Head of caudate nucleus (tissue), 42 donors: ENCODE results near the gene PPM1H.
A peak's percentile ranks its signal among the peaks of the same experiment; 100 is the strongest.
"Not testable (repeated sequence)": the region's sequence is repeated elsewhere in the genome, so short reads cannot be mapped to it uniquely, and the experiment has no call there.

Experiments used
- DNase-seq, 42 donors: peaks; one replicate each; pipeline versions ENCODE4 v3.0.0 to v3.0.0-alpha.2; 2020 to 2021; ENCODE audit warnings: mixed read lengths in 7 of 42
- intact Hi-C: fragments of 100-400 bp; cut with DNase I; formaldehyde crosslinking; loops from one replicate; pipeline ENCODE4 v1.15.0; 2022

The PPM1H gene

GRCh38 chr12:62955678-62956077 is 20.7 kb upstream of the PPM1H start:
- DNase-seq: no peak
- intact Hi-C loops: no loop called here

- intact Hi-C loops: no loop called here
- DNase-seq: no peak
These were observed 15.4 kb upstream of the PPM1H start for GRCh38 chr12:62950317-62950716.

- intact Hi-C loops: no loop called here
- no peak for DNase-seq
These were observed 13.2 kb upstream of the PPM1H start for GRCh38 chr12:62948123-62948522.

DNA sequence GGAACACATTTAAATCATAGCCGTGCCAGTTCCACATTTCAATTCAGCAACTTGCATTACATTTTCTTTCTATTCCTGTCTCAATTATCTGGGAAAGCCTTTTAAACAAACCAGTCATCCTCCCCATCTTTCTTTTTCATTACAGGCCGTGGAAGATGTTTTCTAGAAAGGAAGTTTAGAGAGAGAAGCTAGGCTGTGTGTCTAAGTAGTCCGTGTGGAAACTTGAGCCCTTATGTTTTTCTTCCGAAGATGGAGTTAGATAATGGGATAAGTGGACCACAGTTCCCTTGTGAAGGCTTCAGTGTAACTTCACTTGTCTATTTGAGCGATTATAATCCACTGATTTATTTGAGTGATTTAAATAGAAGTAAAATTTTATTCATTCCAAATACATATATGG is 12.4 kb upstream of the PPM1H start:
- intact Hi-C loops: no loop called here
- DNase-seq: no peak

DNA sequence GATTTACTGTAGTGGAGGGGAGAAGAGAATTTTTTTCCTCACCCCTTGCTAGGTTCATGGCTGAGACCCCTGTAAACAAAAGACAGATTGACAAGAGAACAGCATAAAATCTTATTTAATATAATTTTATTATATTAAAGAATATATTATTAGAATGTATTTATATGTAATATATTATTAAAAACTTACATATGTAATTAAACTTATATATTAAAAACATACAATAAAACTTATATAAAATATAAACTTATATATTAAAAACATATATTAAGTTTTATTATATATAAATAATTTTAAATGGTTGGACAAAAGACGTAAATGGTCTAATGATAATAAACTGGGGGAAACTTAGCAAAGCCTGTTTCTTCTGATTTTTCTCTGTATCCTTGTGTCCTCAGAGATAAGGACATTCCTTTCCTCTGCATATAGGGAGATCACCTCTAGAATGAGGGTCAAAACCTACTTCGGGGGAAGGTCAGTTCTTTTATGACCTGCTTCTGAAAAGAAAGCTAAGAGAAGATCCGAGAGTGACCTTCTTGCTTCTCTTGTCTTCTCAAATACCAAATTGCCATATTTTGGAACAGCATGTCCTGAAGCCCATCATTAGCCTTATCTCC is 8.9 kb upstream of the PPM1H start:
- no peak for DNase-seq
- intact Hi-C loops: no loop called here

DNA sequence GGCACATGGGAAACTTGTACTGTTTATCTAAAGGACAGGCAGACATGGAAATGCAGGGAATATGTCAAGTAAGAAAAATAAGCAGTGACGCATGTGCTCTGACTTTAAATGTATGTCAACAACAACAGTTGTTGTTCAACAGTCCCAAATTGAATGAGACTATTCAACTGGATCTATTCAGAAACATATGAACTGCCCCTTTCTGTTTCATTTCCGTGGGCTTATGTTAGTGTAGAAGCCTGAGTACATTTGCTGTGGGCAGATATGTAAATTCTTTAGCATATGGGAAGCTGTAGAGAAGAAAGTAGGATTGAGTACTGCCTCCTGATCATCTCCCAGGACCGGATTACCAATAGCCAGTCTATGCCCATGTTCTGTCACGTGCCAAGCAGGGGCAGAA is 7.4 kb upstream of the PPM1H start:
- DNase-seq, intact Hi-C loops: not testable (repeated sequence)

GRCh38 chr12:62934239-62934798 is 631 bp downstream of the PPM1H start:
- intact Hi-C loops: loop anchor here (5.0 to 10.0 kb wide), 2 partner anchors 117 to 330 kb away; no protein-coding TSS in a partner anchor
- peak in 40 of 42 donors; percentile 18 to 86 (median 66) for DNase-seq

DNA sequence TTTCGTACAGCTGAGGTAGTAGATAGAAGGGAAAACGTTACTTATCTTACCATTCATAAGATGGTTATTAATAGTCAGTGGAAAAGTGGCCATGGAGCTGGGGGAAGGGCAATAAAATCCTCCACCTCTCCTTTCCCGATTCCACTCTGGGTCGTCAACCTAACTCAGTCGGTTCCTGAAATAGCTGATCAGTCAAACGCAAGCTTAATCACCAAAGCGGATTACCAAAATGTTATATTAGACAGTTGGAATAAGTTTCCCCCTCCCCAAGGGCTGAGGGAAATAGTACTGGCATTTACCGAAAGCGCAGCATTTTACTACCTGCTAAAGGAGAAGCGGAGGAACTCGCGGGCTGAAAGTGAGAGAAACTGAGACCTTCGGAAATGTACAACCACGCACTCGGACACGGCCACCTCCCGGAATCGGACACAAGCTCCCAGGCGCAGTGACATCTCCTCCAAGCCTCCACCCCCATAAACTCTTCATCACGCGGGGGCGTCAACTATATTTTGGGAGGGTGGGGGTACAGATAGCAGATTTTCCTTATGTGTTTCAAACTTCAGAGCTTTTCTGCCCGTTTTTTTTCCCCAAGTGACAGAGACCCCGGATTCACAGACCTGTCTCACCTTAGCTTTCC is 1.2 kb downstream of the PPM1H start:
- peak in 39 of 42 donors; percentile 24 to 78 (median 53) for DNase-seq
- intact Hi-C loops: loop anchor here (5.0 to 10.0 kb wide), 2 partner anchors 116 to 329 kb away; no protein-coding TSS in a partner anchor

GRCh38 chr12:62933220-62933601 is 1.7 kb downstream of the PPM1H start:
- intact Hi-C loops: loop anchor here (5.0 to 10.0 kb wide), 2 partner anchors 116 to 328 kb away; no protein-coding TSS in a partner anchor
- peak; percentile 79 to 95 (median 89) for DNase-seq

DNA sequence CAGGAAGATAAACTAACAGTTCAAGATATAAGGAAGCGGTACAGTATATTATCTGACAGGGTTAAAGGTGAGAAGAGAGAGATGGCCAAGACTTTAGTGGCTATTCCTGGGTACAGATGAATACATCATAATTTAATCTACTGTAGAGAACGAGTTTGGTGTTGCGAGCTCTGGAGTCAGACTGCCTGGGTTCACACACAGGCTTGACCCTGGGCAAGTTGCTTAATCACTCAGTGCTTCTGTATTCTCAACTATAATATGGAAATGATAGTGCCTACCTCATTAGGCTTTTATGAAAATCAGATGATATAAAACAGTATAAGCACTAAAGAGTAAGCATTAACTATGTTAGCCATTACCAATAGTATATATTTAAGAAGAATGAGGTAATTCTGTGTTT is 3.5 kb downstream of the PPM1H start:
- intact Hi-C loops: loop anchor here (5.0 to 10.0 kb wide), 2 partner anchors 114 to 327 kb away; no protein-coding TSS in a partner anchor
- no peak for DNase-seq

DNA sequence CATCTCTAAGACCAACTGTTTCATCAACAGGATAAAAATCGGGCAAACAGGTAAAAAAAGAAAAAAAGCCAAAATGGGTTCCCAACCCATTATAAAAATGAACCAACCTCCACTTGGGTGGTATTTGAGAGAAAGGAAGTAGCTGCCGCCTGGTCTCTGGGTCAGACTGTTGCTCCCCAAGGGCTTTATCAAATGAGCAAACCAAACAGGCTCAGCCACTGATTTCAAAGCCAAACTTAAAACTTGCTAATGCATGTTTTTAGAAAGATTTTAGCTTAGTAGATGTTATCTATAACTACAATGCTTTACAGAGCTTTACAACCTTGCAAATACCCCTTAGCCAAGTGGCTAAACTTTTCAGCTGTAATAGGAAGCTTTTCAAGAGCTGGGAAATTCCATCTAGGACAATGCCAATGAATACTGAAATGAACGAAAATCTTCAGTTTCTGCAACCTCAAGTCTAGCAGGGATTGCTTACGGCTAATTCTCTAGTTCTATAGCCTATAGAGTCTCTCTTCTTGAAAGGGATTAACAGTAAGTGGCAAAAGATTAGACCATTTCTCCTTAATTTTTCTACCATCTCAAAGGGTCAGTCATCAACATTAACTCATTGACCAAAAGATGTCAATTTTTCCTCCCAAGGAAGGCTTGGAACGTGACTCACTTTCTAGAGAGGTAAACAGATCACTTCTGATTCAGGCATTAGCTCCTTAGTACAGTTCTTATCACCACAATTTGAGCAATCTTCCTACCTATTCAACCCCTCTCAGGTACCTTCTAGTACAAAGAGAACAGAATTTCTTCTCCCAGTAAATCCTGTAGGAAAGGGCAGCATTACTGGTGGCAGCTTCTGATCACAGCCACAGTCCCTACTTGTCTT is 4.2 kb downstream of the PPM1H start:
- no peak for DNase-seq
- intact Hi-C loops: loop anchor here (5.0 to 10.0 kb wide), 2 partner anchors 113 to 326 kb away; no protein-coding TSS in a partner anchor

DNA sequence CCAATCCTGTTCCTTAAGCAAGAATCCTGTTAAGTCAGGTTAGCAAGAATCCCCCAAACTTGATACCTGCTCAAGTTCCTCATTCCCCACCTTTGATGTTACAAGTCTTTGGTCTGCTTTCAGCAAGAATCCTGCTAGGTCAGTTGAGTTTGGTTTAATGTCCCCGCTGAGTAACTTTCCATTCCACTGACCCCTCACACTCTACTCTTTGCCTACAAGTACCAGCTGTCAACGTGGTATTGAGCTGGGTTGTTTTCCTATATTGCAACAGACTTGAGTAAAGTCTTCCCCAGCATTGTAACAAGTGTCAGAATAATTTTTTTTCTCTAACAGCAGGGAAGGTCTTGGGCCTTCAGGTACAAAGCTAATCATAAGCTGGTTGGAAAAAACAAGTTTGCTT is 6.3 kb downstream of the PPM1H start:
- DNase-seq: no peak
- intact Hi-C loops: loop anchor here (10.0 kb wide), 1 partner anchor 214 kb away; no protein-coding TSS in a partner anchor

DNA sequence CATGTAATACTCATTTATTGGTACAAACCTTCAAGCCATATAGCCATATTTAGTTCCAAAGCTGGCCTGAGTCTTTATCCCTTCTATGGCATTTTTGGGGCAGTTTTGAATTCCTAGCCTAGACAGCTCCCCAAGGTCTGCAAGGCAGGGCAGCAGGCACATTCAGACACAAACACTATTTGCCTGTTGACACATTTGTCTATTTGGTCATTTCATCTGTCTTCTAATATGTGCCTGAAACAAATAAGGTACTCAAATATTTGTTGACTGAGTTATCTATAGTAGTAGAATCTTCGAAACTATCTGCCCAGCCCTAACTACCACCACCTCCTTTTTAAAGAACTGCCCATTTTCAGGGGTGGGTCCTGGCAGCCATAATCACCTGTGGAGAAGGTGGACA is 9.3 kb downstream of the PPM1H start:
- intact Hi-C loops: loop anchor here (10.0 kb wide), 1 partner anchor 211 kb away; no protein-coding TSS in a partner anchor
- DNase-seq: no peak

DNA sequence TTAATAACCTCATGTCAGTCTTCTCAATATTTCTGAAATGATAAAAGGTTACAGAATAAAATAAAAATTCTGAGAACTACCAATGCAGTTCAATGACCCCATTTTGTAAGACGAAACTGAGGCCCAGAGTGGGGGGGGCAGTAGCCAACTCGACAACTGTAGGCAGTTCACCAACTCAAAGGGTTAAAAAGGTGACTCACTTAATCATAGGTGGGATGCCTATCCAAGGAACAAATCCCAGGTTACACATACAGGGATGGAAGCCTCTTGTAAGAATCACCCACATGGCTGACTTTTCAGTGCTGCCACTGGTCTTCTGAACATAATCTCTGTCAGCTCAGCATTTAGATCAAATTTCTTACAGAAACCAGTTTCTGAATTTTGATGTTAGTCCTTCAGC is 10.9 kb downstream of the PPM1H start:
- intact Hi-C loops: loop anchor here (10.0 kb wide), 1 partner anchor 209 kb away; no protein-coding TSS in a partner anchor
- DNase-seq: no peak

GRCh38 chr12:62922539-62922938 is 12.4 kb downstream of the PPM1H start:
- DNase-seq: peak in 30 of 42 donors; percentile 14 to 80 (median 54)
- intact Hi-C loops: loop anchor here (10.0 kb wide), 1 partner anchor 208 kb away; no protein-coding TSS in a partner anchor

DNA sequence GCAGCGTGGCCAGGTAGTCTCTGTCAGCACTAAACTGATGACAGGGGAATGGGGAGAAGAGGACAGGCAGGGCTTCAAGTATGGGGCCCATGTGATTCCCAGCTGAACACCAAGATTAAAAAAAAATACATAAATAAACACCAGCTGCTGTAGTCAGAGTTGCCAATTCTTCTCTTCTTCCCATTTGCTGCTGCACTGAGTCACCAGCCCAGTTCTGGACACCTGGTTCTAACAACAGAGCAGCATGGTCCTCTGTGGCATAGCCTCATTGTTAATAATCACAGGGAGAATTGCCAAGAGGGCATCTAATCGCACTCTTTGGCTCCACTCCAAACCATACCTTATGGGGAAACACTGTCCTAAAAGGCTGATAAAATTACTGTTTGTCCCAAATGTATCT is 15.1 kb downstream of the PPM1H start:
- peak in 34 of 42 donors; percentile 14 to 80 (median 48) for DNase-seq
- intact Hi-C loops: loop anchor here (10.0 kb wide), 2 partner anchors 55 to 205 kb away; no protein-coding TSS in a partner anchor

DNA sequence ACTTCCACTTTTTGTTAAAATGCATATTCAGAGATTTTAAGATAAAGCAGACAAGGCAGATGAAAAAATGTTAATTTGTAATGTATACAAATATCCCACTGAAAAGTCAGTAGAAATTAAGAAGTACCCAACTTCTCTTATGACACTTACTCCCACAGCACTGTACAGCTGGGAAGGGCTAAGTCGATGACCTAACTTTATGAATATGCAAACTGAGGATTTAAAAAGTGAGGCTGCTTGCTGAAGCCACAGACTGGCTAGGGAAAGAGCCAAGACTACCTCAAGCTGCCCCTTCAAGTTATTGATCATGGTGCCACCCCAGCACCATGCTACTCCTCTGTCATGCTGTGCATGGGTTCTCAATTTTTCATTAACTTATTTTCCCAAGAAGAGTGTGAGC is 17.0 kb downstream of the PPM1H start:
- intact Hi-C loops: loop anchor here (10.0 kb wide), 1 partner anchor 53 kb away; no protein-coding TSS in a partner anchor
- DNase-seq: no peak

GRCh38 chr12:62916632-62917425 is 18.1 kb downstream of the PPM1H start:
- no peak for DNase-seq
- intact Hi-C loops: loop anchor here (10.0 kb wide), 1 partner anchor 52 kb away; no protein-coding TSS in a partner anchor
